ENCODE measurements around the gene CYP1A2. TPM values are rescaled to one million over a fixed set of nuclear protein-coding genes. Genes with fewer than 3 reads are reported as not detected.

CYP1A2 gene
- total RNA-seq, 2 donors from 2014 or later, result not detected

- Mint-ChIP-seq H3K9me3 (no peaks in the 10 kb centered on the region), H3K27me3 (no peaks in the 10 kb centered on the region), H3K27ac (peak overlapping the region; percentile 89), H3K4me3 (peak overlapping the region; percentile 84), H3K4me1 (peaks cover 39% of the 10 kb centered on the region), H3K36me3 (ENCODE audit: low read depth) (peaks cover 90% of the 10 kb centered on the region)
- no peak for ATAC-seq (replicated peaks)
Observed at GRCh38 chr15:74786551-74787165, 38.0 kb downstream of the CYP1A2 start.

GRCh38 chr15:74787251-74788041, 38.8 kb downstream of the CYP1A2 start:
- no peaks in the 10 kb centered on the region for H3K27me3 Mint-ChIP-seq
- peak overlapping the region; percentile 89 for H3K27ac Mint-ChIP-seq
- peak overlapping the region; percentile 84 for H3K4me3 Mint-ChIP-seq
- ATAC-seq (replicated peaks), result peak; percentile 78
- H3K9me3 Mint-ChIP-seq, result no peaks in the 10 kb centered on the region
- H3K4me1 Mint-ChIP-seq, result peaks cover 46% of the 10 kb centered on the region
- peaks cover 96% of the 10 kb centered on the region for H3K36me3 Mint-ChIP-seq (ENCODE audit: low read depth)

- no peak for ATAC-seq (replicated peaks)
- Mint-ChIP-seq H3K27ac (peak overlapping the region; percentile 89), H3K4me3 (peak overlapping the region; percentile 84), H3K9me3 (no peaks in the 10 kb centered on the region), H3K36me3 (ENCODE audit: low read depth) (peaks cover 89% of the 10 kb centered on the region), H3K27me3 (no peaks in the 10 kb centered on the region), H3K4me1 (peaks cover 46% of the 10 kb centered on the region)
Observed at GRCh38 chr15:74788042-74788682, 39.5 kb downstream of the CYP1A2 start.

GRCh38 chr15:74788683-74789151, 40.1 kb downstream of the CYP1A2 start:
- Mint-ChIP-seq H3K4me3 (peak overlapping the region; percentile 84), H3K9me3 (no peaks in the 10 kb centered on the region), H3K4me1 (peaks cover 46% of the 10 kb centered on the region), H3K36me3 (ENCODE audit: low read depth) (peaks cover 84% of the 10 kb centered on the region), H3K27ac (peak overlapping the region; percentile 89), H3K27me3 (no peaks in the 10 kb centered on the region)
- peak; percentile 31 for ATAC-seq (replicated peaks)

GRCh38 chr15:74789171-74789631, 40.6 kb downstream of the CYP1A2 start:
- Mint-ChIP-seq H3K36me3 (ENCODE audit: low read depth) (peaks cover 79% of the 10 kb centered on the region), H3K9me3 (no peaks in the 10 kb centered on the region), H3K27ac (peak overlapping the region; percentile 89), H3K4me3 (peak overlapping the region; percentile 84), H3K4me1 (peaks cover 46% of the 10 kb centered on the region), H3K27me3 (no peaks in the 10 kb centered on the region)
- ATAC-seq (replicated peaks), result no peak

GRCh38 chr15:74789741-74790079, 41.1 kb downstream of the CYP1A2 start:
- Mint-ChIP-seq H3K4me3 (peak overlapping the region; percentile 84), H3K9me3 (no peaks in the 10 kb centered on the region), H3K27me3 (no peaks in the 10 kb centered on the region), H3K27ac (peak overlapping the region; percentile 89), H3K4me1 (peaks cover 50% of the 10 kb centered on the region), H3K36me3 (ENCODE audit: low read depth) (peaks cover 76% of the 10 kb centered on the region)
- ATAC-seq (replicated peaks), result no peak

- H3K9me3 Mint-ChIP-seq, result no peaks in the 10 kb centered on the region
- no peaks in the 10 kb centered on the region for H3K27me3 Mint-ChIP-seq
- H3K27ac Mint-ChIP-seq, result peak overlapping the region; percentile 89
- H3K36me3 Mint-ChIP-seq (ENCODE audit: low read depth), result peaks cover 76% of the 10 kb centered on the region
- peaks cover 56% of the 10 kb centered on the region for H3K4me1 Mint-ChIP-seq
- ATAC-seq (replicated peaks), result peak; percentile 25
- H3K4me3 Mint-ChIP-seq, result peak overlapping the region; percentile 84
Observed at GRCh38 chr15:74790080-74790916, 41.7 kb downstream of the CYP1A2 start.

- Mint-ChIP-seq H3K27ac (peak overlapping the region; percentile 89), H3K36me3 (ENCODE audit: low read depth) (peaks cover 74% of the 10 kb centered on the region), H3K9me3 (no peaks in the 10 kb centered on the region), H3K4me3 (peak overlapping the region; percentile 84), H3K4me1 (peaks cover 60% of the 10 kb centered on the region), H3K27me3 (no peaks in the 10 kb centered on the region)
- no peak for ATAC-seq (replicated peaks)
Observed at GRCh38 chr15:74791007-74791406, 42.4 kb downstream of the CYP1A2 start.

- no peaks in the 10 kb centered on the region for H3K27me3 Mint-ChIP-seq
- H3K36me3 Mint-ChIP-seq (ENCODE audit: low read depth), result peaks cover 73% of the 10 kb centered on the region
- H3K4me1 Mint-ChIP-seq, result peaks cover 63% of the 10 kb centered on the region
- no peaks in the 10 kb centered on the region for H3K9me3 Mint-ChIP-seq
- ATAC-seq (replicated peaks), result no peak
- peak overlapping the region; percentile 89 for H3K27ac Mint-ChIP-seq
- H3K4me3 Mint-ChIP-seq, result peak overlapping the region; percentile 84
Observed at GRCh38 chr15:74791667-74792066, 43.0 kb downstream of the CYP1A2 start.

GRCh38 chr15:74792227-74793016, 43.8 kb downstream of the CYP1A2 start:
- H3K36me3 Mint-ChIP-seq (ENCODE audit: low read depth), result peaks cover 71% of the 10 kb centered on the region
- peak overlapping the region; percentile 84 for H3K4me3 Mint-ChIP-seq
- peaks cover 58% of the 10 kb centered on the region for H3K4me1 Mint-ChIP-seq
- no peaks in the 10 kb centered on the region for H3K27me3 Mint-ChIP-seq
- no peak for ATAC-seq (replicated peaks)
- H3K27ac Mint-ChIP-seq, result peak overlapping the region; percentile 89
- no peaks in the 10 kb centered on the region for H3K9me3 Mint-ChIP-seq

GRCh38 chr15:74793135-74794028, 44.7 kb downstream of the CYP1A2 start:
- H3K4me1 Mint-ChIP-seq, result peaks cover 55% of the 10 kb centered on the region
- H3K27ac Mint-ChIP-seq, result peak overlapping the region; percentile 89
- no peaks in the 10 kb centered on the region for H3K27me3 Mint-ChIP-seq
- peak overlapping the region; percentile 84 for H3K4me3 Mint-ChIP-seq
- H3K36me3 Mint-ChIP-seq (ENCODE audit: low read depth), result peaks cover 71% of the 10 kb centered on the region
- peak; percentile 10 for ATAC-seq (replicated peaks)
- no peaks in the 10 kb centered on the region for H3K9me3 Mint-ChIP-seq

- Mint-ChIP-seq H3K36me3 (ENCODE audit: low read depth) (peaks cover 71% of the 10 kb centered on the region), H3K4me1 (peaks cover 54% of the 10 kb centered on the region), H3K9me3 (no peaks in the 10 kb centered on the region), H3K27ac (peak overlapping the region; percentile 85), H3K27me3 (no peaks in the 10 kb centered on the region), H3K4me3 (peak overlapping the region; percentile 76)
- peak; percentile 66 for ATAC-seq (replicated peaks)
Observed at GRCh38 chr15:74794248-74794969, 45.8 kb downstream of the CYP1A2 start.
